Renal cortical epithelial cell (primary cell): ENCODE results near the gene LIMS2. TPM values are rescaled to one million over a fixed set of nuclear protein-coding genes. Genes with fewer than 3 reads are reported as not detected.

Source experiments
- DNase-seq: peaks from one replicate; pipeline ENCODE4 v3.0.0-alpha.2; 2011; ENCODE audit warnings: low read depth
- total RNA-seq: library from RNA; depleted of rRNA; stranded (reverse); fragments of >200 nt; gene quantifications from 2 replicates; pipeline ENCODE4 v1.2.3, GENCODE V29; 2014

Gene LIMS2
- total RNA-seq, 1 donor from 2014 or later: 3.7 TPM

- no peak for DNase-seq
These were observed 805 bp downstream of the LIMS2 start for GRCh38 chr2:127674241-127675209.

GRCh38 chr2:127673291-127674069, 1.9 kb downstream of the LIMS2 start:
- no peak for DNase-seq

DNA sequence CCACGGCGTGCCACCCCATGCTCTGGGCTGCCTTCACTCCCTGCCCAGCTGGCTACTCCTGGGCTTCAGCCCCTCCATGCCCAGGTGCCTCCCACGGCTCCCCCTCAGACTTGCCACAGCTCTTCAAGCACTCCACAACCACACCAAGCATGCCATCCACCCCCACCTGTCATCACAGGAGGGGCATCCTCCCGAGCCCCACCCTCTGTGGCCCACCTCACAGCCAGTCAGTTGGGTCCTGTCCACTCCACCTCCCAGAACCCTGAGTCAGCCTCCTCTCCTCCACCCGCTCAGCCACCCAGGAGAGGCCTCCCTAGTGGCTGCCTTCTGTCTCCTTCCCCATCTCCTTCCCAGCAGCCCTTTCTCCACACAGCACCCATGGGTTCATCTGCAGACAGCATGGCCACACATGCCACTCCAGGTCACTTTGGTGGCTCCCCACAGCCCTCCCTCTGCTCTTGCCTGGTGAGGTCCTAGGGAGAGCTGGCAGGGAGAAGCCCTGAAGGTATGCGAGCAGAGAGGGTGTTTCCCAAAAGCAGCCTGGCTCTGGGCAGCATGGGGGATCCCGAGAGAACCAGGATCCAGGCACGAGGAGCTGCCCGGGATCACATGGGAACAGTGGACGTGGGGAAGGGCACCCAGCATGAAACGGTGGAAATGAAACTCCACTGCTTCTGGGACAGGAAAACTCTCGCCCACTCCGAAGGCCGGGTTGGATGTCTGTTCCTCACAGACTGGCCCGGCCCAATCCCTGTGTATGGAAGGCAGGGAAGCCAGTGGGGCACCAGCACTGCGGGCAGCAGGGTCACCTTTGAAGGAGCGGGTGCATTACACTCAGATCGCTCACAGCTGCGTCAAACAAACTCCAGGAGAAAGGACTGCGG, 2.7 kb downstream of the LIMS2 start:
- no peak for DNase-seq

- DNase-seq: no peak
These were observed 3.6 kb downstream of the LIMS2 start for GRCh38 chr2:127671557-127672302.

GRCh38 chr2:127670957-127671290, 4.4 kb downstream of the LIMS2 start:
- no peak for DNase-seq

DNA sequence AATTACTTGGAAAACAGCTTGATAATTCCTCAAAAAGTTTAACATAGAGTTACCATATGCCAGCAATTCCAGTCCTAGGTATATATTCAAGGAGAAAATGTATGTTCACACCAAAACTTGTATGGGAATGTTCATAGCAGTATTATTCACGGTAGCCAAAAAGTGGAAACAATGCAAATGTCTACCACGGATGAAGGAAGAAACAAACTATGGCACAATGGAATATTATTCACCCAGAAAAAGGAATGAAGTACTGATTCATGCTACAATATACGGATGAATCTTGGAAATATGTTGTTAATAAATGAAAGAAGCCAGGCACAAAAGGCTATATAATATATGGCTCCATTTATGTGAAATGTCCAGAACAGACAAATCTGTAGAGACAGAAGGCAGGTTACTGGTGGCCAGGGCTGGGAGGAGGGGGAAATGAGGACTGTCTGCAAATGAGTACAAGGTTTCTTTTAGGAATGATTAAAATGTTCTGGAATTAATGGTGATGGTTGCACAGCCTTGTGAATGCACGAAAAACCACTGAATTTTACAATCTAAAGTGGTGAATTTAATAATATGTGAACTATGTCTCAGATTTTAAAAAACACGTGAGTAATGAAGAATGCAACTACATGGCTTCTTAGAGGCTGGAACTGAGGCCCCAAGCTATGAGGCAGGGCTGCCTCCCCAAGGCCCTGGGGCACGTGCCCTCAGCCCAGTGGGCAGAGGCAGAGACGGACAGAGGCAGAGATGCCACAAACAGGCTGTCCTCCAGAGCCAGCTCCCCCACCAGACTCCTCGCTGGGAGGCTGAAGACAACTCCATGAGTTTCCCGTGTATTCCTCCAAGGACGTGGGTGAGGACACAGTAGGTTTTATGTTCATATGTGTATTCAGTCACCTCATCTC, 5.0 kb downstream of the LIMS2 start:
- DNase-seq: no peak

GRCh38 chr2:127669056-127669455, 6.3 kb downstream of the LIMS2 start:
- no peak for DNase-seq

DNA sequence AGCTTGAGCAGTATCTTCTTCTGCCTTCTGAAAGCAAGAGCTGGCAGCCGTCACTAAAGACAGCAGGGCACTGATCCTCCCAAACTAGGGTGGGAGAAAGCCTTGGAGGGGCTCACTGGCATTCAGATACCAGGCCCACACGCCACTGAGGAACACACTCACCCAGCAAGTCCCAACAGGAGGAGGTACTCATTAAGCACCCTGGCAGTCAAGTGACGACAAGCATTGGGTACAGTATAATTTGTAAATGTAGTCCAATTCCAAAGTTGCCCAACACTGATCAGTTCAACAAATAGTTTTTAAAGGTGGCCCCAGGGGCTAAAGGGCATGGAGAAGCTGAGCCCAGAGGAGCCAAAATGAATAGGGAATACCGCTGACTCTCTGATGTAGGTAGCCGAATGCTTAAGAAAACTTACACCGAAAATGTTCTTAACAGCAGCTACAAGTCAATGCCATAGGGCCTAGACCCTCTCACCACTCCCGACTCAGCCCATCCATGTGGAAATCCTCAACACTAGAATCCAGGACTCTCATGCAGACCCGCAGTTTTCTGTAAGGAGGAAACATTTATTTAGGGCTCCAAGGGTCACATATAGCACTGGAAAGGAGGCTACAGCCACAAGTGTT, 9.9 kb downstream of the LIMS2 start:
- no peak for DNase-seq

DNA sequence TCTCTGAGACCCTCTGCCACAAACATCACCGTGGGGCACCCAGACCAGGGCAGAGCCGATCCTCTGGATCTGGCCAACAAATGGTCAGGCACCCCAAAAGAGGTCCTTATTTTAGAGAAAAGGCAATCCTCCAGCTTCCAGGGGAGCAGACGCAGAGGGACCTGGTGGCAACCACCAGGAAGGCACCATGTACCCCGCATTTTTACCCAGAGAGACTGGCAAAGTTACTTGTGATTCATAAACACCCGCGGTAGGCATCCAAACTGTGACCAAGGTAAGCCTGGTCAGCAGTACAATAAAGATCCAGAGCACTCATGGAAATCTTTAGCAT, 10.5 kb downstream of the LIMS2 start:
- DNase-seq: no peak

DNA sequence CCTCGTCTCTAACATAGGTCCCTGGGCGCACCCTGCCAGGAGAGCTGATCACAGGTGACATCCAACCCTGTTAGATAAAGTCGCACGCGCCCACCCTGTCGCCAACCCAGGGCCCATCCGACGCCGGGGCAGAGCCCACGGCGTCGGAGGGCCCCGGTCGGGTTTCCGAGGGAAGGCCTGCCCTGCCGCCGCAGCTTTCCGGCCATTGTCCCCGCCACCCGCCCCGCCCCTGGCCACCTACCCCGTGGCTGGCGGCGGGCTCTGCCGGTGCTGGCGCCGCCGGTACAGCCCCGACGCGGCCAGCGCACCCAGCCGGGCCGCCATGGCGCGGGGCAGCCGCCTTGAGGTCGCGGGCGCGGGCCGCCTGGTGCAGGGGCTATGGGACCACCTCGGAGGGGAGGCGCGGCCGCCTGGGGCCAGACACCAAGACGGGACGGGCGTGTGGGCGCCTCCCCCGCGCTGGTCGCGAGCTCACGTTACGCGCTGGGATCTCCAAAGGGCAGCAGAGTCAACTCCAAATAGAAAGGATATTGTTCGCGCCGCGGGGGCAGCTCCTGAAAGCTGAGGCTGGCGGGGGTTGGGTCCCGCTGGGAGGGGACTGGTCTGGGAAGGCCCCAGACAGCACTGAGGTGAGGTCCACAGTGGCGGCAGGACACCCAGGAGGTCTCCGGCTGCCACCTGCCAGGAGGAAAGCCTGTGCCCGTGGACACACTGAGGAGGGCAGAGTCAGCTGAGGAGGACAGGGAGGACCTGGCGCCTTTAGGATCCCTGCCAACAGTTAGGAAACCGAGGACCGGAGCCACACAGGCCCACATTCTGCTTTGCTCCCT, 11.1 kb downstream of the LIMS2 start:
- DNase-seq: no peak

- DNase-seq: no peak
These were observed 11.7 kb downstream of the LIMS2 start for GRCh38 chr2:127663566-127664064.

- DNase-seq: no peak
These were observed 12.3 kb downstream of the LIMS2 start for GRCh38 chr2:127662937-127663565.

- no peak for DNase-seq
These were observed 13.3 kb downstream of the LIMS2 start for GRCh38 chr2:127661949-127662510.

- DNase-seq: no peak
These were observed 14.2 kb downstream of the LIMS2 start for GRCh38 chr2:127661072-127661649.

GRCh38 chr2:127660291-127660578, 15.1 kb downstream of the LIMS2 start:
- no peak for DNase-seq

DNA sequence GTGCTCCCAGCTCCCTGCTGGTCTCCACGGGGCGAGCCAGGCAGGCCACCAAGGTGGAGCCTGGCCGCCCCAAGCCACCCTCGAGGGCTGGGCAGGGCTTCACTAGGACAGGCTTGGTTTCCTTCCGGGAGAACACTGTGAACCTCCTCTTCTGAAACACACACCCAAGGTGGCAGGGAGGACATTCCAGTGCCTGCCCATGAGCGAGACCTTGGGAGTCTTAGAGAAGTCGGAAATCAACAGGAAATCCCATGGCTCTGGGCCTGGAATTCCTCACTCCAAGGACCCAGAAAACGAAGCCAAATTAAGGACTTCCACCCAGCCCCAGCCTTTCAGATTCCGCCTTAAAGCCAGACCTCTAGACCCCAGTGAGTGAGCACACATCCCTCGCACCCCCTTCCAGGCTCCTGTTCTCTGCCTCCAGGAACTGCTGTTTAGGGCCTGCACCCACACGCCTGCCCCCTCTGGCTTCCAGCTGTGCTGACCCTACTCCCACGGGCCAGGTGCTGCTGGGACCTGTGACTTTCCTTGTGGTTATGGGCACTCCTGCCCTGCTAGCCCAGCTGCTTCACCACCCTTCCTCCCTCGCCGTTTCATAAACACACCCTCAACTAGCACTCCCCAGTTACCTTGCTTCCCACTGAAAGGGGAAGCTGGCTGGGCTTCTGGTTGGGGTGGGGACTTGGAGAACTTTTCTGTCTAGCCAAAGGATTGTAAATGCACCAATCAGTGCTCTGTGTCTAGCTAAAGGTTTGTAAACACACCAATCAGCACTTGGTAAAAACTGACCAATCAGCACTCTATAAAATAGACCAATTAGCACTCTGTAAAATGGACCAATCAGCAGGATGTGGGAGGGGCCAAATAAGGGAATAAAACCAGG, 15.7 kb downstream of the LIMS2 start:
- no peak for DNase-seq
